ENCODE results near the gene CALR.

The CALR gene

DNA sequence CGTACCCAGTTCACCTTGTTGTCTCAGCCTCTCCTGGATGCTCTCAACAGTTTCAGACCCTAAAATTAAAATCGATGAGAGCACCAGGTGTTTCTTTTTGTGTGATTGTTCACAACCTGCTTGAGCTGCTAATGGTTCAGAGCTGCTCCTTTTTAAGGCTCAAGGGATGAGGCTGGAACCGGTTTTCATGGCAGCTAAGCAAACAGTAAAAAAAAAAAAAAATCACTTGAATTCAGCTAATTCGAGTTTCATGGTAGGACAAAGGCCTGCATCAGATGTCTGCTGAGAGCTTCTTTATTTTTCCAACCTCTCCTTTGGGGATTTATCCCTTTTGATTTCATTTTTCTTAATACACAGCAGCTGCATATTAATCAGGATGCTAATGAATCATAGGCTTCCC, 25.8 kb upstream of the CALR start (continued):
- TF ChIP-seq ZNF768 (tag by site-specific recombination; IDR thresholded peaks at IDR 0.05), result no peak
- no peak for TF ChIP-seq ZNF335 (tag by site-specific recombination; conservative IDR thresholded peaks at IDR 0.05)
- TF ChIP-seq REPIN1 (tag by site-specific recombination; IDR thresholded peaks at IDR 0.05; ENCODE audit: low read depth), result no peak
- TF ChIP-seq ZNF626 (tag by site-specific recombination; IDR thresholded peaks at IDR 0.05), result no peak
- no peak for TF ChIP-seq ZNF121 (tag by site-specific recombination; IDR thresholded peaks at IDR 0.05)

GRCh38 chr19:12913011-12913561, 25.3 kb upstream of the CALR start:
- peaks cover 13% of the 10 kb centered on the region for H3K4me1 ChIP-seq (ENCODE audit: control insufficient read depth, insufficient read depth, low read length)
- ChIA-PET CTCF (interaction anchor here (0.6 to 1.0 kb wide), 3 partner anchors 53 to 154 kb away, joined by 3 to 6 read pairs (median 4); no protein-coding TSS in a partner anchor), POLR2A (interaction anchor here (0.6 to 1.1 kb wide), 3 partner anchors 22 to 958 kb away, joined by 3 to 8 read pairs (median 4); partner anchors contain the start of gene GCDH)
- H3K4me3 ChIP-seq (ENCODE audit: low read depth, low read length), result no peak overlapping the region
- H3K27ac ChIP-seq (ENCODE audit: extremely low read depth, low read depth, low read length), result peak overlapping the region; percentile 48
- no peaks in the 10 kb centered on the region for H3K36me3 ChIP-seq (ENCODE audit: control insufficient read depth in 2 of 2, insufficient read depth in 1 of 2, low read length in 2 of 2)
- no peaks in the 10 kb centered on the region for H3K9me3 ChIP-seq (ENCODE audit: control insufficient read depth, insufficient read depth, low read depth, low read length)
- TF ChIP-seq TCF7L2 (IDR thresholded peaks at IDR 0.05; ENCODE audit: borderline replicate concordance, low read depth, low read length) (no peak), GLIS2 (tag by site-specific recombination; IDR thresholded peaks at IDR 0.05) (peak; percentile 73), HOXA7 (CRISPR knock-in tag; IDR thresholded peaks at IDR 0.05; ENCODE audit: borderline replicate concordance) (no peak), ZNF24 (tag by site-specific recombination; IDR thresholded peaks at IDR 0.05) (no peak), ZNF174 (tag by site-specific recombination; IDR thresholded peaks at IDR 0.05) (no peak), ZNF510 (tag by site-specific recombination; IDR thresholded peaks at IDR 0.05; ENCODE audit: insufficient replicate concordance) (no peak), ZNF26 (tag by site-specific recombination; IDR thresholded peaks at IDR 0.05) (no peak), RBAK (tag by site-specific recombination; IDR thresholded peaks at IDR 0.05) (no peak), ZNF2 (tag by site-specific recombination; IDR thresholded peaks at IDR 0.05) (no peak; the same call in 1 of the 2 replicates), CTCF (tag by site-specific recombination; IDR thresholded peaks at IDR 0.05) (no peak), ZNF221 (tag by site-specific recombination; IDR thresholded peaks at IDR 0.05; ENCODE audit: borderline replicate concordance) (no peak), ZFP37 (tag by site-specific recombination; IDR thresholded peaks at IDR 0.05) (no peak), OSR2 (tag by site-specific recombination; IDR thresholded peaks at IDR 0.05) (peak; percentile 51), ZNF600 (tag by site-specific recombination; IDR thresholded peaks at IDR 0.05) (peak; percentile 95), ZNF133 (tag by site-specific recombination; IDR thresholded peaks at IDR 0.05) (no peak), ZNF629 (tag by site-specific recombination; IDR thresholded peaks at IDR 0.05) (peak; percentile 56; the same call in 1 of the 2 replicates), SCRT2 (tag by site-specific recombination; IDR thresholded peaks at IDR 0.05) (0 out of 2 replicates have a peak, but pooled peaks have one; percentile 27)
- TF ChIP-seq, protein P1, sequence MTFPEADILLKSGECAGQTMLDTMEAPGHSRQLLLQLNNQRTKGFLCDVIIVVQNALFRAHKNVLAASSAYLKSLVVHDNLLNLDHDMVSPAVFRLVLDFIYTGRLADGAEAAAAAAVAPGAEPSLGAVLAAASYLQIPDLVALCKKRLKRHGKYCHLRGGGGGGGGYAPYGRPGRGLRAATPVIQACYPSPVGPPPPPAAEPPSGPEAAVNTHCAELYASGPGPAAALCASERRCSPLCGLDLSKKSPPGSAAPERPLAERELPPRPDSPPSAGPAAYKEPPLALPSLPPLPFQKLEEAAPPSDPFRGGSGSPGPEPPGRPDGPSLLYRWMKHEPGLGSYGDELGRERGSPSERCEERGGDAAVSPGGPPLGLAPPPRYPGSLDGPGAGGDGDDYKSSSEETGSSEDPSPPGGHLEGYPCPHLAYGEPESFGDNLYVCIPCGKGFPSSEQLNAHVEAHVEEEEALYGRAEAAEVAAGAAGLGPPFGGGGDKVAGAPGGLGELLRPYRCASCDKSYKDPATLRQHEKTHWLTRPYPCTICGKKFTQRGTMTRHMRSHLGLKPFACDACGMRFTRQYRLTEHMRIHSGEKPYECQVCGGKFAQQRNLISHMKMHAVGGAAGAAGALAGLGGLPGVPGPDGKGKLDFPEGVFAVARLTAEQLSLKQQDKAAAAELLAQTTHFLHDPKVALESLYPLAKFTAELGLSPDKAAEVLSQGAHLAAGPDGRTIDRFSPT (tag by site-specific recombination; IDR thresholded peaks at IDR 0.05), result 0 out of 2 replicates have a peak, but pooled peaks have one; percentile 44
- TF ChIP-seq, protein P2, sequence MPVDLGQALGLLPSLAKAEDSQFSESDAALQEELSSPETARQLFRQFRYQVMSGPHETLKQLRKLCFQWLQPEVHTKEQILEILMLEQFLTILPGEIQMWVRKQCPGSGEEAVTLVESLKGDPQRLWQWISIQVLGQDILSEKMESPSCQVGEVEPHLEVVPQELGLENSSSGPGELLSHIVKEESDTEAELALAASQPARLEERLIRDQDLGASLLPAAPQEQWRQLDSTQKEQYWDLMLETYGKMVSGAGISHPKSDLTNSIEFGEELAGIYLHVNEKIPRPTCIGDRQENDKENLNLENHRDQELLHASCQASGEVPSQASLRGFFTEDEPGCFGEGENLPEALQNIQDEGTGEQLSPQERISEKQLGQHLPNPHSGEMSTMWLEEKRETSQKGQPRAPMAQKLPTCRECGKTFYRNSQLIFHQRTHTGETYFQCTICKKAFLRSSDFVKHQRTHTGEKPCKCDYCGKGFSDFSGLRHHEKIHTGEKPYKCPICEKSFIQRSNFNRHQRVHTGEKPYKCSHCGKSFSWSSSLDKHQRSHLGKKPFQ (tag by site-specific recombination; IDR thresholded peaks at IDR 0.05), result no peak
- TF ChIP-seq, protein P3, sequence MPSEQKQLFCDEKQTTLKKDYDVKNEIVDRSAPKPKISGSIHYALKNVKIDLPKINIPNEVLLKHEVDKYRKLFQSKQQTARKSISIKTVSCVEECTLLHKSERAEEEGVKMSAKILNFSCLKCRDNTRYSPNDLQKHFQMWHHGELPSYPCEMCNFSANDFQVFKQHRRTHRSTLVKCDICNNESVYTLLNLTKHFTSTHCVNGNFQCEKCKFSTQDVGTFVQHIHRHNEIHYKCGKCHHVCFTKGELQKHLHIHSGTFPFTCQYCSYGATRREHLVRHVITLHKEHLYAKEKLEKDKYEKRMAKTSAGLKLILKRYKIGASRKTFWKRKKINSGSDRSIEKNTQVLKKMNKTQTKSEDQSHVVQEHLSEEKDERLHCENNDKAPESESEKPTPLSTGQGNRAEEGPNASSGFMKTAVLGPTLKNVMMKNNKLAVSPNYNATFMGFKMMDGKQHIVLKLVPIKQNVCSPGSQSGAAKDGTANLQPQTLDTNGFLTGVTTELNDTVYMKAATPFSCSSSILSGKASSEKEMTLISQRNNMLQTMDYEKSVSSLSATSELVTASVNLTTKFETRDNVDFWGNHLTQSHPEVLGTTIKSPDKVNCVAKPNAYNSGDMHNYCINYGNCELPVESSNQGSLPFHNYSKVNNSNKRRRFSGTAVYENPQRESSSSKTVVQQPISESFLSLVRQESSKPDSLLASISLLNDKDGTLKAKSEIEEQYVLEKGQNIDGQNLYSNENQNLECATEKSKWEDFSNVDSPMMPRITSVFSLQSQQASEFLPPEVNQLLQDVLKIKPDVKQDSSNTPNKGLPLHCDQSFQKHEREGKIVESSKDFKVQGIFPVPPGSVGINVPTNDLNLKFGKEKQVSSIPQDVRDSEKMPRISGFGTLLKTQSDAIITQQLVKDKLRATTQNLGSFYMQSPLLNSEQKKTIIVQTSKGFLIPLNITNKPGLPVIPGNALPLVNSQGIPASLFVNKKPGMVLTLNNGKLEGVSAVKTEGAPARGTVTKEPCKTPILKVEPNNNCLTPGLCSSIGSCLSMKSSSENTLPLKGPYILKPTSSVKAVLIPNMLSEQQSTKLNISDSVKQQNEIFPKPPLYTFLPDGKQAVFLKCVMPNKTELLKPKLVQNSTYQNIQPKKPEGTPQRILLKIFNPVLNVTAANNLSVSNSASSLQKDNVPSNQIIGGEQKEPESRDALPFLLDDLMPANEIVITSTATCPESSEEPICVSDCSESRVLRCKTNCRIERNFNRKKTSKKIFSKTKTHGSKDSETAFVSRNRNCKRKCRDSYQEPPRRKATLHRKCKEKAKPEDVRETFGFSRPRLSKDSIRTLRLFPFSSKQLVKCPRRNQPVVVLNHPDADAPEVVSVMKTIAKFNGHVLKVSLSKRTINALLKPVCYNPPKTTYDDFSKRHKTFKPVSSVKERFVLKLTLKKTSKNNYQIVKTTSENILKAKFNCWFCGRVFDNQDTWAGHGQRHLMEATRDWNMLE (tag by site-specific recombination; conservative IDR thresholded peaks at IDR 0.05; ENCODE audit: low read depth), result no peak
